ENCODE results near the gene PTPRE.

GRCh38 chr10:128083191-128083895 lies 176.4 kb downstream of the PTPRE start:
- TF ChIP-seq HMGA2 (CRISPR knock-in tag; IDR thresholded peaks at IDR 0.05) (no peak), CTCF (IDR thresholded peaks at IDR 0.05) (no peak), IRF1 (CRISPR knock-in tag; IDR thresholded peaks at IDR 0.05) (no peak)
